A549 treated with Mapracorat at 1 μM for 4 hours (cell line): ENCODE results near the gene AGBL2. TPM values are rescaled to one million over a fixed set of nuclear protein-coding genes. Genes with fewer than 3 reads are reported as not detected.

Source experiments
- total RNA-seq: library from RNA; stranded (reverse); fragments of 200-300 nt; extraction: Qiagen RNA extraction; gene quantifications from 5 replicates; pipeline ENCODE4 v1.2.3, GENCODE V29; 2022

Gene AGBL2
- 1.2 to 1.9 TPM (median 1.5 TPM) in 5 replicates for total RNA-seq

GRCh38 chr11:47715082-47715669 is at the start of gene AGBL2:
TSS of gene AGBL2 (minus strand) at chr11:47715369. CDS start at chr11:47714650, 719 bp downstream.

GRCh38 chr11:47642099-47642855 is 72.9 kb downstream of the AGBL2 start, which contains the start of gene MTCH2:
TSS of gene MTCH2 (minus strand) at chr11:47642559. CDS start at chr11:47642465, 94 bp downstream.

Other genes starting within 250 kb of the AGBL2 start
- 44.8 to 50.9 TPM (median 46.6 TPM) in 5 replicates for gene CELF1, start 162.2 kb downstream of the AGBL2 start, total RNA-seq
- 58.7 to 80.4 TPM (median 77.8 TPM) in 5 replicates for gene PTPMT1, start 149.8 kb downstream of the AGBL2 start, total RNA-seq
- gene KBTBD4, start 136.4 kb downstream of the AGBL2 start, total RNA-seq, result 16.7 to 18.7 TPM (median 17.8 TPM) in 5 replicates
- gene NDUFS3, start 136.3 kb downstream of the AGBL2 start, total RNA-seq, result 104 to 145 TPM (median 136 TPM) in 5 replicates
- not detected in 5 replicates for gene FAM180B, start 128.7 kb downstream of the AGBL2 start, total RNA-seq
- 0.21 TPM in 1 of 5 replicates, not detected in the others for gene C1QTNF4, start 121.0 kb downstream of the AGBL2 start, total RNA-seq
- gene MTCH2, start 72.8 kb downstream of the AGBL2 start, total RNA-seq, result 127 to 153 TPM (median 131 TPM) in 5 replicates
- 43.8 to 61.7 TPM (median 53.0 TPM) in 5 replicates for gene FNBP4, start 52.0 kb upstream of the AGBL2 start, total RNA-seq
- gene NUP160, start 133.0 kb upstream of the AGBL2 start, total RNA-seq, result 25.3 to 31.1 TPM (median 28.7 TPM) in 5 replicates